Right lobe of liver (tissue), 4 donors: ENCODE results near the gene MGAT3.

Experiments
- CTCF ChIP-seq, 4 donors: fragments of 200-600 bp in 3 of 4; fragments of 450-650 bp in 1 of 4; IDR thresholded peaks; one replicate each; pipeline versions ENCODE4 v1.5.1 to v1.8.0; 2016 to 2022; ENCODE audit warnings: antibody characterized with exemption in 4 of 4, mild to moderate bottlenecking in 2 of 4
- POLR2A ChIP-seq: fragments of 450-650 bp; IDR thresholded peaks from one replicate; pipeline ENCODE4 v1.6.1; 2017; ENCODE audit warnings: antibody characterized with exemption, mild to moderate bottlenecking
- donor health status: DM: no; HTN: no; CAD: no.
- donor health status: DM: no; HTN: no; CAD: no.
- donor health status: DM: no; HTN: yes; CAD: no.

GRCh38 chr22:39475902-39476301 is 19.1 kb downstream of the MGAT3 start:
- no peak for TF ChIP-seq POLR2A
- no peak for TF ChIP-seq CTCF (IDR thresholded peaks at IDR 0.05)
